Stimulated activated CD8-positive, alpha-beta memory T cell treated with anti-CD3 and anti-CD28 coated beads, Interleukin-15, amount 100 ng/mL, for 48 hours (primary cell): ENCODE measurements around the gene DDX28.
"Not testable (repeated sequence)": the region's sequence is repeated elsewhere in the genome, so short reads cannot be mapped to it uniquely, and the experiment has no call there.

ENCODE experiments used
- DNase-seq, 2 donors: peaks; one replicate each; pipeline ENCODE4 v3.0.0-alpha.2; 2020; ENCODE audit warnings: low read depth in 2 of 2

Gene DDX28

DNA sequence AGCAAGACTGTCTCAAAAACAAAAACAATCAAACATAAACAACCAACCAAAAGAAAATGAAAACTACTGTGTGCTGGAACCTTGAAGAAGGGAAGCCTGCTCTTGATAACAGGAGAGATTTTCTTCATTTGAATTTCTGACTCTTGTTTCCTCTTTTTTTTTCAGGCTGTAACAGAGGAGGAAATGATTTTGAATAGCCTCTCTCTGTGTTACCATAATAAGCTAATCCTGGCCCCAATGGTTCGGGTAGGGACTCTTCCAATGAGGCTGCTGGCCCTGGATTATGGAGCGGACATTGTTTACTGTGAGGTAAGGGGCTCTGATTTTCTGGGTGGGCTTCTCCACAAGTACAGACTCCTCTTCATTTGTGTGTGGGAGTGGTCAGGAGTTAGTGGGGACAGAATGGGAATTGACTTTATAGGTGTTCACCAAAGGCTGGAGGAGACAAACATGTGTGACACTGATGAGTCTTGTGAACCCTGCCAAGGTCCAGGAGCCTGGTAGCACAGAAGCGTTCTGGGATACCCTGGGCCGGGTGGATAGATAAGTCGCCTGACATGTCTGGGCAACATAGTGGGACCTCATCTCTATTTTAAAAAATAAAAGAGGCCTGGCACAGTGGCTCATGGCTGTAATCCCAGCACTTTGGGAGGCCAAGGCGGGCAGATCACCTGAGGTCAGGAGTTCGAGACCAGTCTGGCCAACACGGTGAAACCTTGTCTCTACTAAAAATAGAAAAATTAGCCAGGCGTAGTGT, 15.0 kb upstream of the DDX28 start:
- no peak for DNase-seq

DNA sequence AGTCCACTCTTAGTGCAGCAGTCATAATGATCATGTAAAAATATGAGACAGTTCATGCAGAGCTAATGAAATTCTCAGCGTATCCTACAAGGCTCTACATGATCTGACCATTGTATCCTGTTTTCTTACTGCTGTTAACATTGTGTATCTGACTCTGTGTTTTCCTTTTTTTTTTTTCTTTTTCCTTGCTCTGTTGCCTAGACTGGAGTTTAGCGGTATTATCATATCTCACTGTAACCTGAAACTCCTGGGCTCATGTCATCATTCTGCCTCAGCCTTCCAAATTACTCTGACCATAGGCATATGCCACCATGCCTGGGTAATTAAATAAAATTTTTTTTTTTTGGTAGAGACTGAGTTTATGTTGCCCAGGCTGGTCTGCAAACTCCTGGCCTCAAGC, 12.2 kb upstream of the DDX28 start:
- no peak for DNase-seq

DNA sequence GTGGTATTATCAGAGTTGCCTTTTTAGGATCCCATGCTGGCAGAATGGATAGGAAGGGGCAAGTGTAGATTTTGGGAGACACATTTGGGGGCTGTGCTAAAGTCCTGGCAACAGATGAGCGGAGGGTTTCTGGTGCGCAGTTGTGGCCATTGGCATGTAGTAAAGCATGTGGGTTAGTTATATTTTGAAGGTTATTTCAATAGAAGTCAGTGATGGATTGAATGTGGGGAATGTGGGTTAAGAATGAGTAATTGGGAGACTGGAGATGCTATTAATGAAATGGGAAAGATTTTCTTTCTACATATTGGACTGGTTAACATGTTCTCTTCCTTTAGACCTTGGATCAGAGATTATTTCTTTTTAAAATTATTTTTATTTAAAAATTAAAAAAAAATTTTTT, 10.1 kb upstream of the DDX28 start:
- no peak for DNase-seq

DNA sequence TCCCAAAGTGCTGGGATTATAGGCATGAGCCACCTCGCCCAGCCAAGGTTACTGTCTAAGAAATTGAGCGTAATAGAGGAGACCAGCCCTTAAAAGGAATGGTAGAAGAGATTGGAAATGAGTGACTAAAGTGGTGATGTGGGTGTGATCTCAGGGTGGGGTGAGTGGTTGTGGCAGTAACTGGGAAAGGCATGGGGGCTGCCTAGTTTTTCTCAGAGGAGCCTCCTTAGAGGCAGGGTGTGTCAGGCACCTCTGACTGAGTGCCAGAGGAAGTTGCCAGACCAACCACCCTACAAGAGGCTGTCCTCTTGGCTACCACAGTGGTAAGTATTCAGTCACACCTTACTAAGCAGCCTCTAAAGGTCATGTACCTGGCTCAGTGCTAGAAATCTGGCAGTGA, 8.9 kb upstream of the DDX28 start:
- no peak for DNase-seq

DNA sequence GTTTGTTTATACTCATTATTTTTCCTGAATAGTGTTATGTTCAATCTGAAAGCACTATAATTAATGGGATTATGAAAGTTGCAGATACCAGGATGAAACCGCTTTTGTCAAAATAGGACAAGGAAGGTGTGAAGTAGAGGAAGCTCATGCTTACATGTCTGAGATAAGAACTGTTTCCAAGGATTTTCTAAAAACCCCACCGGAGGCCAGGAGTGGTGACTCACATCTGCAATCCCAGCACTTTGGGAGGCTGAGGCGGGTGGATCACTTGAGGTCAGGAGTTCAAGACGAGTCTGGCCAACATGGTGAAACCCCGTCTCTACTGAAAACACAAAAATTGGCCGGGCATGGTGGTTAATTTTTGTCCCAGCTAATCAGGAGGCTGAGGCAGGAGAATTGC, 7.1 kb upstream of the DDX28 start:
- not testable (repeated sequence) for DNase-seq

DNA sequence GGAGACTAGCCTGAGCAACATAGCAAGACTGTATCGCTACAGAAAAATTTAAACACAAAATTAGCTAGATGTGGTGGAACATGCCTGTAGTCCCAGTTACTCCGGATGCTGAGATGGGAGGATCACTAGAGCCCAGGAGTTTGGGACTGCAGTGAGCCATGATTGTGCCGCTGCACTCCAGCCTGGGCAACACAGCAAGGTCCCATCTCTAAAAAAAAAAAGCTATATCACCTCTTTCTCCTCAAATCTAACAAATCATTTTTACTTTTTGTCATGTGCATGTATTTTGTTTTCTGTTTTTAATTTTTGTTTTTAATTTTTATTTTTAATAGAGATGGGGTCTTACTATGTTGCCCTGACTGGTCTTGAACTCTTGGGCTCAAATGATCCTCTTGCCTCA, 6.0 kb upstream of the DDX28 start:
- DNase-seq = no peak

DNA sequence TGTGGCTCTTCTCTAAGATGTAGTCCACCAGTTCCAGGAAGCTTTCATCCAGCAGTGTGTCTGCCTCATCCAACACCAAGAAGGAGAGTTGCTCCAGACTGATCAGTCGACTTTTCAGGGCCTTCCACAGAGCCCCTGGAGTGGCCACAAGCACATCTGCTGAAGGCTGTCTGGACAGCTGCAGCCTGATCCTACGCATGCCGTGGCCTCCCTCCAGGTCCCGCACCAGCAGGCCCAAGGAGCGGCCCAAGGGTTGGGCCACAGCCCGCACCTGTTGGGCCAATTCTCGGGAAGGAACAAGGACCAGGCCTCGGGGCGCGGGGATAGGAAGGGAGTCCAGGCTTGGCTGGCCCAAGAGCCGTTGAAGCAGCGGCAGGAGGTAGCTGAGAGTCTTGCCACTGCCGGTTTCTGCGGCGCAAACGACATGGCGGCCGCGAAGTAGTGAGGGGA, 729 bp downstream of the DDX28 start:
- DNase-seq = no peak

DNA sequence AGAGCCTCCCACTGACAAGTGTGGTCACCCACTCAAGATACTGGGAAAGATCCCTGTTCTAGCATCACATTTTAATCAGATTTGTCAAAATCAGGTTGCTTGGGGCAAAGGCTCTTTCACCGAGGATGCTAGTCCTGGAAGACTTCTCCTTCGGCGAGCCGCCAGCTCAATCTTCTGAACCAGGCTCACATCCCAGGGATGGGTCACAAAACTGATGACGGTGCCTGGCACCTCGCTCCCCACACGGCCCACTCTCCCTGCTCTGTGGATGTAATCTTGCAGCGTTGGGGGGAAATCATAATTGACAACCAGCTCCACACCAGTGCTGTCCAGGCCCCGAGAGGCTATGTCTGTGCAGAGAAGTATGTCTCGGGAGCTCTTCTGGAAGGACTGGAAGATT, 1.5 kb downstream of the DDX28 start:
- DNase-seq = no peak

DNA sequence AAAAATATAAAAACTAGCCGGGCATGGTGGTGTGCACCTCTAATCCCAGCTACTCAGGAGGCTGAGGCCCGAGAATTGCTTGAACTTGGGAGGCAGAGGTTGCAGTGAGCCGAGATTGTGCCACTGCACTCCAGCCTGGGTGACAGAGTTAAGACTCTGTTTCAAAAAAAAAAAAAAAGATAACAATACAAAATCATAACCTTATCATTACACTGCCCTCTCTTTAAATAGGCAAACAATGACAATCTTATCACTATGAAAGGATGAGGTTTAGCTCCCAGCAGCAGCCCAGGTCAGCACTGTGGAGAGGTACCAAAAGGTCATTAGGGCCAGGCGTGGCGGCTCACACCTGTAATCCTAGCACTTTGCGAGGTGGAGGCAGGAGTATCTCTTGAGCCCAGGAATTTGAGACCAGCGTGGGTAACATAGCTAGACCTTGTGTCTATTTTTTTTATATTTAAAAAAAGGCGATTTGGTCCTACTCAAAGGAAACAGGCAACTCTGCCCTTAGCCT, 3.8 kb downstream of the DDX28 start:
- no peak for DNase-seq

DNA sequence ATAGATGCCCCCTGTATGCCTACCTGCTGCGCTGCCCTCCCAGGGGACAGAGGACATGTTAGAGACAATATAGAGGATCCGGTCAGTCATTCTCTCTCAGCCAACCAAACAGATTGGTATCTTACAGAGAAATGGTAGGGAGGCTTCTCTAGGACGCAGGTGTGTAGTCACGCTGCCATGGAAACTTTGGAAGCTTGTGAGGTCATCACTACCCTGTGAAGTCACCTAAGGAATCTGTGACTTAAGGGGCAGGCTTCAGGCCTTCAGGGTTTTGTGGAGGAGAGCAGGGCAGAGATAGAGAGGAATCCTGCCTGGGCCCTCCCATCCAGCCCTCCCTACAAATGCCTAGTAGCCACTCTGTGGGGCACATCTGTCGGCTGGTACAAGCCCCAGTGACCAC, 7.4 kb downstream of the DDX28 start, which contains the start of gene DPEP2NB:
TSS of gene DPEP2NB (minus strand) at position 231 of the 400 bp plus-strand sequence. CDS start at position 90, 141 bp downstream.
- no peak for DNase-seq

DNA sequence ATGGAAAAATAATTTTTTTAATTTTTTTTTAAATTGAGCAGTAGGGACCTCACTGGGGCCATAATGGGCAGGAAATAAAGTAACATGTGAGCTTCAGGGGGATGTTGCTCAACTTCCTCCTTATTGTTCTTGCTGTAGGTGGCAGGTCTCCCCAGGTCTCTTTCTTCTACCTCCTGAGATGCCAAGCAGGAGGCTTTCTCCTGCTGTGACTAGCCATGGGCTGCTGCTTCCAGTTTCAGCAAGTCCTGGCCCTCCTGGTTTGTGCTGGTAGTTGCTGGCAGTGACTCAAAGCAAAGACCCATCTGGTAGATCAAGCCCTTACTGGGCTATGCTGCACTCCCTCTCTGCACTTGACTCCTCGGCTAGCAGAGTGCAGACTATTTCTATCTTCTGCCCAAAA, 9.6 kb downstream of the DDX28 start:
- no peak for DNase-seq

DNA sequence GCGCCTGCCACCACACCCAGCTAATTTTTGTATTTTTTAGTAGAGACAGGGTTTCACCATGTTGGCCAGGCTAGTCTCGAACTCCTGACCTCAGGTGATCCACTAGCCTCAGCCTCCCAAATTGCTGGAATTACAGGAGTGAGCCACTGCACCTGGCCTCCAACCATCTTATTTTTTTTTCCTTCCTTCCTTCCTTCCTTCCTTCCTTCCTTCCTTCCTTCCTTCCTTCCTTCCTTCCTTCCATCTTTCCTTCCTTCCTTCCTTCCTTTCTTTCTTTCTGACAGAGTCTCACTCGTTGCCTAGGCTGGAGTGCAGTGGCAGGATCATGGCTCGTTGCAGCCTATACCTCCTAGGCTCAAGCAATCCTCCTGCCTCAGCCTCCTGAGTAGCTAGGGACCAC, 13.2 kb downstream of the DDX28 start:
- not testable (repeated sequence) for DNase-seq

DNA sequence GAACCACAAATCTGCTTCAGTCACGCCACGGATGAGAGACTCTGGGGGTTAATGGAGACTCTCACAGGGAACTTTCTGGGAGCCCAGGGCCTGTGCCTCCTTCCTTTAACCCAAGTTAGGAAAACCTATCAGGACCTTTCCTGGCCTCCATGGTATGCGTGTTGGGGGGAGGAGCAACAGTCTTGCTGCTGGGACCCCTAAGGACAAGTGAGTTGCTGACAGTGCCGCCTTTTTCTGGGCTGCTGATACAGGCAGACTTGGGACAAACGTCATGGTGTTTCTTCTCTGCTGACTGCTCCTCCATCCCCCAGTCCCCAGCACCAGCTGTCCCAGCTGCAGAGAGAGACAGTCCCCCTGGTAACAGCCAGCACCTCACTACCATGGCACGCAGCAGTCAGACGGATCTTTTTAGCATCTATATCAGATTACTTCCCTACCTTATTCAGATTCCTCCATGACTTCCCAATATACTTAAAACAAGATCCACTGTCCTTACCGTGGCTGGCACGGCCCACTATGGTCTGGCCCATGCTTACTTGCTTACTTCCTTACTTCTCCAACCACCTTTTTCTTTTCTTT, 13.8 kb downstream of the DDX28 start:
- no peak for DNase-seq

DNA sequence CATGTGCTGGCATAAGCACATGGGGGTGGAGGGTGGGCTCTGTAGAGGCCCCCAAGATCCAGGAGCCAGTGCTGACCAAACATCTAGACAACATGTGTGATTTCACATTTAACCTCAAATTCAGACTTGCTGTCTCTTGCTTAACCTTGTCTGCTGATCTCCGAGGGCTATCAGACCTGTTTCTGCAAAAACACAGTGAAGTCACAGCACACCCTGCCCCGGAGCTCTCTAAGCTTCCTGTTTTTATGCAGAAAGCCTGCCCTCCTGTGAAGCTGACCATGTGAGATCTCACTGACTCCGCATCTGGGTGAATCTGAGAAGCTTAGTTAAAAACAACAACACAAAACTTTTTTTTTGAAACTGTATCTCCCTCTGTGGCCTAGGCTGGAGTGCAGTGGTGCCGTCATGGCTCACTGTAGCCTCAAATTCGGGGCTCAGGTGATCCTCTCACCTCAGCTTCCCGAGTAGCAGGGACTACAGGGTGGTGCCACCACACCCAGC, 17.2 kb downstream of the DDX28 start:
- no peak for DNase-seq

DNA sequence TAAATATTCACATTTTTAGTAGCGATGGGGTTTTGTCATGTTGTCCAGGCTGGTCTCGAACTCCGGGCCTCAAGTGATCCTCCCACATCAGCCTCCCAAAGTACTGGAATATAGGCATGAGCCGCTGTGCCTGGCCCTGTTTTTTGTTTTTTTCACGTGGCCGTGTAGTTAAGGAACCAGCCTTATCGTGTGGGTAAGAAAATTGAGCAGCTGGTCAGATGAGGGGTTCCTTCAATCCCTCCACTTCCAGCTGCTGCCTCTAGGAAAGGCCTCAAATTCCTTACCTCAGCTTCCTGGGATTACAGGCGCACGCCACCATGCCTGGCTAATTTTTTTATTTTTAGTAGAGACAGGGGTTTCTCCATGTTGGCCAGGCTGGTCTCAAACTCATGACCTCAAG, 17.8 kb downstream of the DDX28 start:
- DNase-seq = no peak

DNA sequence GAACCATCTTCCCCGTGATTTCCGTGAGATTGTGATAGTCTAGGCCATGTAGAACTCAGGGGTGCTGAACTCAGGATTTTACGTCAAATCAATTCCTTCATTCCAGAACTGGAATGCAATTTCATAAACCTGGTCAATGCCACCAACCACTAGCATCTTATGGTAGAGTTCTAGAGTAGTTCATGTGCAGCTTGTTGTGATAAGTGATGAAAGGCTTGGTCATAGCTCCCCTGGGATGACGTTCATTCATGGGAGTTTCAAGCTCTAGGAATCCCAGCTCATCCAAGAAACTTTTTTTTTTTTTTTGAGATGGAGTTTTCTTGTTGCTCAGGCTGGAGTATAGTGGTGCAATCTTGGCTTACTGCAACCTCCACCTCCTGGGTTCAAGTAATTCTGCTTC, 20.0 kb downstream of the DDX28 start:
- no peak for DNase-seq

DNA sequence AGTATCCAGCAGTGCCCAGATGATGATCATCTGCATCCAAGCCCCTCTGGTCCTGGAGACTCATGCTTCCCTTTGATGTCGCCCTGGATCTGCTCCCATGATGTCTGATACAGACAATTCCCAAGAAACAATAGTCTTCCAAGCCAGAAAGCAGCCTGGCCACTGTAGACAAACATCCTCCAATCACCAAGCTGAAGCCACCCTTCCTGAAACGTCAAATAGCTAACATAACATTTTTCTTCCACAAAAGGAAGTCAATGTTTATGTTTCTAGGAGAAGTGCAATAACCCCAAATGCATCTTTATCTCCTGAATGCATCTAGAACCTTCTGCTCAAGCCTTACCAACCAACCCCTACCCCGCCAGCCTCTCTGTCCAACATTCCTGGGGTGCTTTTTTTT, 22.6 kb downstream of the DDX28 start:
- no peak for DNase-seq

DNA sequence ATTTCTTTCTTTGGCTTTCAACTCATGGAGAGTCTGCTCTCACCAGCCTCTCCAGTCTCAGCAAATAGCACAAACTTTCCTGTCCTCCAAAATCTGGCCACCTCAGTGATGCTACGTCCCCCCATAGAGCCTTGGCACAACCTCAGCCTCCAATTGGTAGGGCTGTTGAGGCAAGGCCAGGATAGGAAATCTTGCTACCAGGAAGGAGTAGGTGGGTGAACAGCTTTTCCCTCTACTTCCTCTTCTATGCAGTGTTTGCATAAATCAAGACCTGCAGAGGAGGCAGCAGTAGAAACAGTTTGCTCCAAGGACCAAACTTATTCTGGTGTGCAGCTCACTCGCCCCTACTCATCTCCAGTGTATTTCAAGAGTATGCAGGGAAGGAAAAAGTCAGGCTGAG, 23.0 kb downstream of the DDX28 start:
- no peak for DNase-seq

DNA sequence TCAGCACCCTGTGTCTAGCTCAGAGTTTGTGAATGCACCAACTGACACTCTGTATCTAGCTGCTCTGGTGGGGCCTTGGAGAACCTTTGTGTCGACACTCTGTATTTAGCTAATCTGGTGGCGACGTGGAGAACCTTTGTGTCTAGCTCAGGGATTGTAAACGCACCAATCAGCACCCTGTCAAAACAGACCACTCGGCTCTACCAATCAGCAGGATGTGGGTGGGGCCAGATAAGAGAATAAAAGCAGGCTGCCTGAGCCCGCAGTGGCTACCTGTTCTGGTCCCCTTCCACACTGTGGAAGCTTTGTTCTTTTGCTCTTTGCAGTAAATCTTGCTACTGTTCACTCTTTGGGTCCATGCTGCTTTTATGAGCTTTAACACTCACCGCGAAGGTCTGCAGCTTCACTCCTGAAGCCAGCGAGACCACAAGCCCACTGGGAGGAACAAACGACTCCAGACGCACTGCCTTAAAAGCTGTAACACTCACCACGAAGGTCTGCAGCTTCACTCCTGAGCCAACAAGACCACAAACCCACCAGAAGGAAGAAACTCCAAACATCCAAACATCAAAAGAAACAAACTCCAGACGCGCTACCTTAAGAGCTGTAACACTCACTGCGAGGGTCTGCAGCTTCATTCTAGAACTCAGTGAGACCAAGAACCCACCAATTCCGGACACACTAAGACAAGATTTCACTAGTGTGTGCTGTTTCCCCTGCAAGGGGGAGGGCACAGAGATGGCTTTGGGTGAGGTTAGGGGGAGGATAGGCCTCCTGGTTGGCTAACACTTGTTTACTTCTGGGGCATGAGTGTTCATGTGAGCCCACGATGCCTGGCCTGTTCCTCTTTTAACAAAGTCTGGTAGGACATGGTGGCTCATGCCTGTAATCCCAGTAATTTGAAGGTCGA, 24.0 kb downstream of the DDX28 start, which contains the start of gene DPEP2:
TSS of gene DPEP2 (minus strand) at position 706 of the 910 bp plus-strand sequence. CDS start 6,272 bp downstream, outside the sequence.
- DNase-seq = not testable (repeated sequence)

DNA sequence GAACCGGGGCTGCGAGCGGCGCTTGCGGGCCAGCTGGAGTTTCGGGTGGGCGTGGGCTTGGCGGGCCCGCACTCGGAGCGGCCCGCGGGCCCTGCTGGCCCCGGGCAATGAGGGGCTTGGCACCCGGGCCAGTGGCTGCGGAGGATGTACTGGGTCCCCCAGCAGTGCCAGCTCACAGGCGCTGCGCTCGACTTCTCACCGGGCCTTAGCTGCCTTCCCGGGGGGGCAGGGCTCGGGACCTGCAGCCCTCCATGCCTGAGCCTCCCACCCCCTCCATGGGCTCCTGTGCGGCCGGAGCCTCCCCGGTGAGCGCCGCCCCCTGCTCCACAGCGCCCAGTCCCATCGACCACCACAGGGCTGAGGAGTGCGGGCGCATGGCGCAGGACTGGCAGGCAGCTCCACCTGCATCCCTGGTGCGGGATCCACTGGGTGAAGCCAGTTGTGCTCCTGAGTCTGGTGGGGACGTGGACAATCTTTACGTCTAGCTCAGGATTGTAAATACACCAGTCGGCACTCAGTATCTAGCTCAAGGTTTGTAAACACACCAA, 24.7 kb downstream of the DDX28 start:
- DNase-seq = not testable (repeated sequence)

DNA sequence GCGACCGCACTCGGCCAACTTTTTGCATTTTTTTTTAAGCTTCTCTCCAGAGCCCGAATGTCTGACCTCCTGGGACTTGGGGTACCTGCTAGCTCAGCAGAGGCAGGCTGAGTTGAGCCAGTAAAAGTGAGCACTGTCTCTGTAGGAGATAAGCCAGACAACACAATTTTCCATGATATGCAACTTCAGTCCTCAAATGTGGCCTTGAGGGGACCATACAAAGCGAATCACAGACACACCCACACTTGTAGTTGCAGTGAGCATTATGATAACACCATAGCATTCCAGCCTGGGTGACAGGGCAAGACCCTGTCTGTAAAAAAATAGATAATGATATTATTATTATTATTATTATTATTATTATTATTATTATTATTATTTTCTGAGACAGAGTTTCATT, 26.4 kb downstream of the DDX28 start:
- no peak for DNase-seq

DNA sequence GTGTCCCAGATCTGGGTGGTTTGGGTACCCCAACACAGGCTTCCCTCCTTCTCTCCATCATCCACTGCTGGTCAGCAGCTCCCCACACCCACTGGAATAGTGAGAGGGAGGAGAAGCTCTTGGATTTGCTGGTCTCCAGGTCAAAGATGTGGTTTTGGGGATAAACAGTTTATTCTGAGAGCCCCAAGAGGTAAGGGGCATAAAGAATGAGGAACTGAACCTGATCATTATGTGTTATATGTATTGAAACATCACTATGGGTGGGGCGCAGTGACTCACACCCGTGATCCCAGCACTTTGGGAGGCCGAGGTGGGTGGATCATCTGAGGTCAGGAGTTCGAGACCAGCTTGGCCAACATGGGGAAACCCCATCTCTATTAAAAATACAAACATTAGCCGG, 27.6 kb downstream of the DDX28 start:
- DNase-seq = no peak
